GM18519 (cell line): ENCODE results near the gene ACTL9.

Experiments
- ATAC-seq: cut with Tn5 transposase; IDR thresholded peaks from one replicate; pipeline ENCODE4 v1.9.1; 2021; ENCODE audit warnings: mild to moderate bottlenecking, moderate library complexity; ENCODE audit not compliant: unreplicated experiment, low FRiP score

Gene ACTL9

DNA sequence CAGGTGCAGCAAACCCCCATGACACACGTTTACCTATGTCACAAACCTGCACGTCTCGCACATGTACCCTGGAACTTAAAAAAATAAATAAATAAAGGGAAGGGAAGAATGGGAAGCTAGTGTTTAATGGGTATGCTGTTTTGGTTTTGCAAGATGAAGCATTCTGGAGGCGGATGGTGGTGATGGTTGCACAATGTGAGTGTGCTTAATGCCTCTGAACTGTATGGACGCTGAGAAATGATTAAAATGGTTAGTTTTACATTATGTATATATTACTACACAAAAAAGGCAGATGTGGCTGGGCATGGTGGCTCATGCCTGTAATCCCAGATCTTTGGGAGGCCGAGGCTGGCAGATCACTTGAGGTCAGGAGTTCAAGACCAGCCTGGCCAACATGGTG, 50.4 kb downstream of the ACTL9 start:
- ATAC-seq = no peak
